GM12892 (cell line): Measurements from ENCODE around the gene ZFHX3.

Experiments used
- POLR2A ChIP-seq: IDR thresholded peaks from 2 replicates; pipeline ENCODE4 v1.6.1; 2011; ENCODE audit warnings: low read depth, low read length, control low read depth
- POLR2AphosphoS5 ChIP-seq: IDR thresholded peaks from 2 replicates; pipeline ENCODE4 v1.6.1; 2011; ENCODE audit warnings: low read depth, low read length, control low read depth
- TAF1 ChIP-seq: IDR thresholded peaks from 2 replicates; pipeline ENCODE4 v1.6.1; 2011; ENCODE audit warnings: low read depth, mild to moderate bottlenecking, control low read depth, low read length, borderline replicate concordance

- TF ChIP-seq TAF1 (no peak), POLR2A (no peak), POLR2AphosphoS5 (no peak)
Observed at GRCh38 chr16:73083271-73083670, 35.3 kb upstream of the ZFHX3 start.
